RWPE2 (cell line): ENCODE results near the gene ZNF664.

Experiments
- ATAC-seq: fragments of 200-7000 bp; cut with Tn5 transposase; 3 replicates; pipeline ENCODE4 v1.9.1; 2021; ENCODE audit warnings: low read depth
- DNase-seq: peaks from one replicate; pipeline ENCODE4 v3.0.0-alpha.2; 2020; ENCODE audit warnings: low spot score
- H3K27ac ChIP-seq: fragments of 450-650 bp; 2 replicates; pipeline ENCODE4 v1.5.1; 2017; ENCODE audit warnings: mild to moderate bottlenecking; ENCODE audit not compliant: poor library complexity, severe bottlenecking
- H3K27me3 ChIP-seq: fragments of 250-450 bp; sonication (Bioruptor Pico); 2 replicates; pipeline ENCODE4 v1.5.1; 2021; ENCODE audit warnings: mild to moderate bottlenecking, moderate library complexity; ENCODE audit not compliant: insufficient read depth, poor library complexity, severe bottlenecking
- H3K36me3 ChIP-seq: fragments of 250-450 bp; sonication (Bioruptor Pico); 2 replicates; pipeline ENCODE4 v1.5.1; 2020; ENCODE audit warnings: low read depth, mild to moderate bottlenecking, moderate library complexity
- H3K4me1 ChIP-seq: fragments of 250-450 bp; sonication (Bioruptor Pico); 2 replicates; pipeline ENCODE4 v1.5.1; 2021; ENCODE audit warnings: mild to moderate bottlenecking, moderate library complexity; ENCODE audit not compliant: insufficient read depth, poor library complexity, severe bottlenecking
- H3K4me3 ChIP-seq: fragments of 250-450 bp; sonication (Bioruptor Pico); 2 replicates; pipeline ENCODE4 v1.5.1; 2021; ENCODE audit warnings: mild to moderate bottlenecking, moderate library complexity; ENCODE audit not compliant: severe bottlenecking
- H3K9me3 ChIP-seq: fragments of 250-450 bp; sonication (Bioruptor Pico); 2 replicates; pipeline ENCODE4 v1.5.1; 2021; ENCODE audit warnings: mild to moderate bottlenecking, moderate library complexity; ENCODE audit not compliant: severe bottlenecking
- TF ChIP-seq, protein P1 (sequence below): fragments of 450-650 bp; IDR thresholded peaks from one replicate; pipeline ENCODE4 v1.5.1; 2017; ENCODE audit warnings: mild to moderate bottlenecking, moderate library complexity; ENCODE audit not compliant: poor library complexity, severe bottlenecking

The ZNF664 gene

DNA sequence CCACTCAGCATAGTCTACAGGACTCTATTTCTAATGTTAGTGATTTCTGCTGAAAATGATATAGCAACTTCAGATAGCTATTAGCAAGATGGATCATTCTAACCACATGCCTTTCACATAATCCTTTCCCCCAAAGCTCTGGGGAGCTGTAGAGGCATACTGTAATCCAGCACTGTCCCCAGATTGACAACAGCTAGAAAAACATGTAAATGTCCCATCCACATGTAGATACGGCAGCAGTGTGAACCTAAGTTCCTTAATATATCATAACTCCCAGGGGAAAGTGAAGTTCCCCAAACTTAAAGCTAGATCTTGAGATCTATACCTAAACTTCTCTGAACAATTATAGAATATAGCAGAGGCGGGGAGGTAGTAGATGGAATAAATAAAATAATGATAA lies 14.0 kb downstream of the ZNF664 start:
- no peak for DNase-seq
- TF ChIP-seq, protein P1, sequence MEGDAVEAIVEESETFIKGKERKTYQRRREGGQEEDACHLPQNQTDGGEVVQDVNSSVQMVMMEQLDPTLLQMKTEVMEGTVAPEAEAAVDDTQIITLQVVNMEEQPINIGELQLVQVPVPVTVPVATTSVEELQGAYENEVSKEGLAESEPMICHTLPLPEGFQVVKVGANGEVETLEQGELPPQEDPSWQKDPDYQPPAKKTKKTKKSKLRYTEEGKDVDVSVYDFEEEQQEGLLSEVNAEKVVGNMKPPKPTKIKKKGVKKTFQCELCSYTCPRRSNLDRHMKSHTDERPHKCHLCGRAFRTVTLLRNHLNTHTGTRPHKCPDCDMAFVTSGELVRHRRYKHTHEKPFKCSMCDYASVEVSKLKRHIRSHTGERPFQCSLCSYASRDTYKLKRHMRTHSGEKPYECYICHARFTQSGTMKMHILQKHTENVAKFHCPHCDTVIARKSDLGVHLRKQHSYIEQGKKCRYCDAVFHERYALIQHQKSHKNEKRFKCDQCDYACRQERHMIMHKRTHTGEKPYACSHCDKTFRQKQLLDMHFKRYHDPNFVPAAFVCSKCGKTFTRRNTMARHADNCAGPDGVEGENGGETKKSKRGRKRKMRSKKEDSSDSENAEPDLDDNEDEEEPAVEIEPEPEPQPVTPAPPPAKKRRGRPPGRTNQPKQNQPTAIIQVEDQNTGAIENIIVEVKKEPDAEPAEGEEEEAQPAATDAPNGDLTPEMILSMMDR: no peak
- no peaks in the 10 kb centered on the region for H3K27me3 ChIP-seq
- H3K36me3 ChIP-seq: peaks cover 60% of the 10 kb centered on the region
- peaks cover 12% of the 10 kb centered on the region for H3K4me1 ChIP-seq
- no peak overlapping the region for H3K27ac ChIP-seq
- ATAC-seq: no peak
- no peaks in the 10 kb centered on the region for H3K9me3 ChIP-seq
- H3K4me3 ChIP-seq: no peak overlapping the region

DNA sequence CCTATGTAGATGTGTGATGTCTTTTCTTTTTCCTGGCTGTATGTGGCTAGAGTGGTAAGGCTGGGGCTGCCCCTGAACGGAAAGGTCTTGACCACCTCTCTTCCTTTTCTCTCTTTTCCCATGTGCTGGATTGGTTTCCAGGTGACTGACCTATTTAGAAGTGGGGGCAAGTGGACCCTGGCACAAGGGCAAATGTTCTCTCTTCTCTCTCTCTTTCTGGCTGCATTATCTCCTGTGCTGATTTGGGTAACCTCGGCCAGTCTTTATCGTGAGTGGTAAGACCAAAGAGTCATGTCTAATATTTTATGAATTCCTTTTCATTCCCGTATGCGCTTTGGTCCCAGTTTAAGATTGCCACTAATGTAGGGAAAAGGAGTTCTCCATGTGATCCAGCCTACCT lies 16.2 kb downstream of the ZNF664 start:
- H3K27ac ChIP-seq: no peak overlapping the region
- no peaks in the 10 kb centered on the region for H3K9me3 ChIP-seq
- DNase-seq: no peak
- no peak for ATAC-seq
- H3K4me1 ChIP-seq: peaks cover 15% of the 10 kb centered on the region
- TF ChIP-seq, protein P1: no peak
- no peaks in the 10 kb centered on the region for H3K27me3 ChIP-seq
- peaks cover 57% of the 10 kb centered on the region for H3K36me3 ChIP-seq
- no peak overlapping the region for H3K4me3 ChIP-seq

DNA sequence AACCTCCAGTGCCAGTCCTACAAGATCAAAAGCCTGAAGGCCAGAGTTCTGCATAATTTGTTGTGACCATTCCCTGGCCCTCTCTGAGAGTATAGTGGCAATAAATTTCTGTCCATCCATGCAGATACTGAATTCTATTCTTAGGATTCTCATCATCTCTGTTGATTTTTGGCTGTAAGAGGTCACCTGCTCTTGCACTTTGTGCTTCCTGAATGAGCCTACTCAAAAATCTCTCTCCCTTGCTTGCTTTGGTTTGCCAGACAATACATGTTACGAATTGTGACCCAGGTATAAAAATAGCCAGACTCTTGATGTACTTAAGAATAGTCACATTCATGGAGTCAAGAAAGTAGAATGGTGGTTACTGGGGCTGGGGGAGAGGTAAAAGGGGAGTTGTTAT lies 16.7 kb downstream of the ZNF664 start:
- Histone ChIP-seq H3K4me1 (peaks cover 20% of the 10 kb centered on the region), H3K27me3 (no peaks in the 10 kb centered on the region), H3K36me3 (peaks cover 59% of the 10 kb centered on the region), H3K9me3 (no peaks in the 10 kb centered on the region), H3K27ac (no peak overlapping the region), H3K4me3 (no peak overlapping the region)
- DNase-seq (no peak), ATAC-seq (no peak)
- TF ChIP-seq, protein P1: no peak

DNA sequence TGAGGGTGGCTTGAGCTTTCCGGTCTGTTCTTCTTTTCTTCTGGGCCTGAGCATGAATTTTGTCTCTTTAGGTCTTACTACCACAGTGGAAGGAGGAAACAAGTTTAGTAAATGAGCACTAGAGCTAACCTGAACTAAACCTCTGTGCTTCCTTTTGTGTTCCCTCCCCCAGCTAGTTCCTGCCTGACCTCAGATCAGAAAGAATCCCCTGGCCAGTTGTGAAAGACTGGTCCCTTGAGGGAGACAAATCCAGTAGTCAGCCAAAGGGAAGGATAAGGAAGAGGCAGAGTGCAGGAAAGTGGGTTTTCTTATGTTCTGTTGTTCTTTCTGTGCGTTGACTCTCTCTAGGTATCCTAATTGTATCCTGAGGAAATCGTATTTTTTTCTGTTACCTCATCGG lies 17.5 kb downstream of the ZNF664 start:
- Histone ChIP-seq H3K27me3 (no peaks in the 10 kb centered on the region), H3K27ac (no peak overlapping the region), H3K36me3 (peaks cover 59% of the 10 kb centered on the region), H3K4me1 (peaks cover 25% of the 10 kb centered on the region), H3K4me3 (no peak overlapping the region), H3K9me3 (no peaks in the 10 kb centered on the region)
- TF ChIP-seq, protein P1: no peak
- ATAC-seq (no peak), DNase-seq (no peak)

DNA sequence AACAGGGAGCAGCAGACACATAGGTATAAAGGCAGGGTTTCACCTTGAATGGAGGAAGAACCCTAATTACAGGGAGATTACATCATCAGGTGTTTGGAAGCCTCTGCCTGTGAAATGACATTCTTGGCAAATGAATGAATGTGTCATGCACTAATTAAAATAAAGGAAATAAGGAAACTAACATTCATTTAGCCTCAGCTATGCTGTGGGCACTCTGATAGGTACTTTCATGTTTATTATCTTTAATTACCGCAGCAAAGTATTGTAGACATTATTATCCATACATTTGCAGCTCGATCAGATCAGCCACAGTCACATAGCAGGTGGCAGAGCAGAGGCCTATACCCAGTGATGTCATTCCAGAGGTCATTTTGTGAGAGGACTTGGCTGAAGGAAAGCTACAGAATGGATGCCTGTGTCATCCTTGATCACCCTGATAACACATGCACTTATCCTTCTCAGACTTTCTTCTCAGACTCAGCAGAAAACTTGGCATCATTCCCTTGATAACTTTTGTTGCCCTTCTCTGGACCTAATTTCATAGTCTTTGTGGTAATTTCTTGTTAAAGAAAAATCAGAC lies 18.4 kb downstream of the ZNF664 start:
- H3K27me3 ChIP-seq: no peaks in the 10 kb centered on the region
- no peak overlapping the region for H3K27ac ChIP-seq
- H3K36me3 ChIP-seq: peaks cover 51% of the 10 kb centered on the region
- DNase-seq (no peak), ATAC-seq (no peak)
- peaks cover 25% of the 10 kb centered on the region for H3K4me1 ChIP-seq
- TF ChIP-seq, protein P1: no peak
- H3K4me3 ChIP-seq: no peak overlapping the region
- no peaks in the 10 kb centered on the region for H3K9me3 ChIP-seq
